Suppressor macrophage (primary cell): ENCODE results near the gene GNAT2.

Experiments
- DNase-seq, 4 experiments: peaks; one replicate each; pipeline ENCODE4 v3.0.0-alpha.2; 2020 to 2022

Gene GNAT2

GRCh38 chr1:109641861-109642260 lies 22.4 kb upstream of the GNAT2 start:
- DNase-seq: peak; percentile 69 to 86 (median 74)

DNA sequence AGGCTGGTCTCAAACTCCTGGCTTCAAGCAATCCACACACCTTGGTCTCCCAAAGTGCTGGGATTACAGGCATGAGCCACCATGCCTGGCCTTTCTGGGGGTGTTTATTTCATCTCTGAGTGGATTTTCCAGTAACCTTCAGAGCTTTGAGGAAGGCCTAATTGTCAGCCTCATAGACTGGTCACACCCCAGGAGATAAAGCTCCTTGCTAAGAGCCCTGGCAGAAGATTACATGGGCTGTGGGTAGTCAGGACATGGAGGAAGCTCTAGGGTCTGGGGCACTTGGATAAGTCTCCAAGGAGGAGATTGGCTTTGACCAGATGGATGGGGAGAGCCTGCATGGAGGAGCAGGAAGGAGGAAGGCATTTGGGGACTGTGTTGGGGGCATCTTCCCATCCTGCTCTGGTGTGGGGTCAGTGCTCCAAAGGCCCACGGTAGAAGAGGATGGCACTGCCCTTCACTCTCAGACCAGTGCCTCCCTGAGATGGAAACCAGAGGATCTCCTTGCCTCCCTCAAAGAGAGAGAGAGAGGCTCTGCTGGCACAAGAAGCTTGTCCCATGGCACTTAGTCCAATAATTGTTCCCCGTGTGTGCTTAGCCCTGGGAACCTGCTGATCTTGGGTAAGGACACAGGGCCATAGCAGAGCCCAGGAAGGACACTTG lies 21.8 kb upstream of the GNAT2 start:
- no peak for DNase-seq

GRCh38 chr1:109640285-109640865 lies 21.0 kb upstream of the GNAT2 start:
- peak; percentile 83 to 93 (median 89) for DNase-seq

GRCh38 chr1:109639841-109640184 lies 20.4 kb upstream of the GNAT2 start:
- no peak for DNase-seq

DNA sequence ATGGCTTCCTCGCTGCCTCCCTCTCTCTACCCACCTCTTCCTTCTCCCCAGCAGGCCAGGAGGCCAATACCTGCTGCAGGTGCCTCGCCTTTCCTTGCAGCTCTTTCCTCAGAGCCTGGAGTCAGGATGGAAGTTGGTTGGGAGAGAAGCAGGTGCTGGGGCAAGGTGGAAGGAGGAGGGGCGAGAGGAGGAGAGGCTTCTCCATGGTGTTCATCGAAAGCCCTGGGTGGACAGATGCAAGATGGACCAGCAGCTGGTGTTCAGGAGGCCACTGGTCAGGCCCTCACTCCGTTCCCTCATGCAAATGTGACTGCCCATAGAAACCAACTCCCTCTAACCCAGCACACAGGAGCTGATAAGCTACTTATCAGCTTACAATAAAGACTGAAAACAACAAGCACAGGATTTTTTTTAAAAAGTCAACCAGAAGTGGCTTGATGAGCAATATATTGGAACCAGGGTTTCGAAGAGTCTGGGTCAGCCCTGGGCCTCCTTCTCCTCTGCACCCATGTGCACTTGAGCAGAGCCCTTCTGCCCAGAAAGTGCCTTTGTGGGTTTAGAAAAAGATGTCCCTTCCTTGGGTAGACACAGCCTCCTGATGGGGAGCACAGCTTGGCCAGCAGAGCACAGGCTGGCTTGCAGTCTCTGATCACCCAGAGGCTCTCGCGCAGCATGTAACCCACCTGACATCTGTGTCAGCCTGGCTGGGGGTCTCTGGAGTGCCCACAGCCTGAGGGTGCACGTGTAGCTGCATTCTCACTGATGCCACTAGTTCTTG lies 19.8 kb upstream of the GNAT2 start:
- DNase-seq: no peak

- no peak for DNase-seq
Measured at GRCh38 chr1:109637446-109637845, 18.0 kb upstream of the GNAT2 start.

DNA sequence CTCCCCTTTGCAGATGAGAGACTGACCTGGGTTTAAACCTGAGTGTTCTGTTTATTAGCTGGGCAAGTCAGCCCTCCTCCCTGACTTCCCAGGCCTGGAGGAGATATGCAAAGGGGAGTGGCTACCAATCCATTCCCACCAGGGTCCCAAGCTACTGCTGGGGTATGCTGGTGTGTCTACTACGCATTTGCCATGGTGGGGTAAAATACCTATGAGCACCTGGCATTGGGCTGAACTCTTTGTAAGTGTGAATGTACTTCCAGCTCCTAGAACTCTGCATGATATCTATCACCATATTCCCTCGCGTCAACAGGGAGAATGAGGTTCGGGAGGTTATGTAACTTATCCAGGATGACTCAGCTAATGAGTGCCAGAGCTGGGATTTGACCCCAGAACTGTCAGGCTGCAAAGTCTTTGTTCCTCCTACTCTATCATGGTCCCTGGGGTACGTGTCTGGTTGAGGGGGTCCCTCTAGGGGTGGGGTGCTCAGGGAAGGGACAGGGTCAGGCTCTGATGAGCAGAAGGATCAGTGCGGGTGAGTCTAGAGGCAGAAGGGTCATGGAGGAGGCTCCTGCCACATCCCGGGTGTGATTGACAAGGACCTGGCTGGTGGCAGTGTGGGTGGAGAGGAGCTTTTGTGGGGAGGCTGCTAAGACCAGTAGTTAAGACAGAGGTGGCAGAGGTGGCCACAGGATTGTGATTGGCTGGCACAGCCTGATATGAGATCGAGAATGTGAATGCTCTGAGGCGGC lies 17.0 kb upstream of the GNAT2 start:
- DNase-seq: peak; percentile 55 to 70 (median 60)

- DNase-seq: no peak
Measured at GRCh38 chr1:109635862-109636200, 16.4 kb upstream of the GNAT2 start.

DNA sequence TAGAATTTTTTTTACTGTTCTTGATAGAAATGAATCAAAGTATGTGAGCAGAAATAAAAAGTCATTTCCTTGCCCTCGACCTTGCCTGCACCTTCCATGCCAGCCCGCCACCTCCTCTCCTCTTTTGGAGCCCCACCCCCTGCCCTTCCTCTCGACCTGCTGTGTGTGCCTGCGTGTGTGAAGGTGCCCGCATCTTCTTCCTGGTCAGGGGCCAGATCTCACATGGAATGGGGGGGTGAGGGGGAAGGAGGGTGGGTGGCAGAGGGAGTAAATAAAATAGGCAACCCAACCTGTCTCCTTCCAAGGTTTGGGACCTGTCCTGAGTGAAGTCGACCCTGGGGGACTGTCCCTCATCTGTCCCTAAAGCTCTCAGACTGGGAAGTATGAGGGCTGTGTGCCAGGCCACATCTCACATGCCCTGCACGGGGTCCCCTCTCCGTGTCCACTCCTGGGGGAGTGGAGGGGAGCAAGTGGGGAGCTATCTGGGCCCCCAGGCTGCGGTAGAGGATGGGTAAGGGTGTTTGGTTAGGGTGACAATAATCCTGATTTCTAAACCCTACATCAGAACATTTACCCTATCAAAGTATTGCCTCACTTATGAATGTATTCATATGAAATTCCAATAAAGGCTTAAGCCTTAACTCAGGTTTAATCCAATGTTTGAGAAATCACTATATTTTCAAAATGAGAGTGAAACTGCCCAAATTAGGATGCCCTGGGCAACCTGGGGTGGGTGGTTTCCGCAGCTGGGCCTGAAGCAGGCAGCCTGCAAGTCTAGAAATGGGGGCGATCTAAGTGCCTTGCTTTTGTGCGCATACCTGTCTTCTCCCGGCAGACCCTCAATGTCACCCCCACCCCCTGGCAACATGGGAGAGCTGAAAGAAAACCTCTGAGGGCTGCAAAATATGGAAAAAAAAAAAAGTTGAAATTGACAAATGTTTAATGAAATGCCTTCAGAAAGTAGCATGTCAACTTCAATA lies 15.6 kb upstream of the GNAT2 start:
- no peak for DNase-seq

- DNase-seq: peak; percentile 69 to 81 (median 74)
Measured at GRCh38 chr1:109634292-109634691, 14.9 kb upstream of the GNAT2 start.

GRCh38 chr1:109632671-109633346 lies 13.4 kb upstream of the GNAT2 start:
- DNase-seq: no peak

GRCh38 chr1:109631513-109632505 lies 12.4 kb upstream of the GNAT2 start:
- DNase-seq: peak in 1 of 4 experiments; percentile 39

DNA sequence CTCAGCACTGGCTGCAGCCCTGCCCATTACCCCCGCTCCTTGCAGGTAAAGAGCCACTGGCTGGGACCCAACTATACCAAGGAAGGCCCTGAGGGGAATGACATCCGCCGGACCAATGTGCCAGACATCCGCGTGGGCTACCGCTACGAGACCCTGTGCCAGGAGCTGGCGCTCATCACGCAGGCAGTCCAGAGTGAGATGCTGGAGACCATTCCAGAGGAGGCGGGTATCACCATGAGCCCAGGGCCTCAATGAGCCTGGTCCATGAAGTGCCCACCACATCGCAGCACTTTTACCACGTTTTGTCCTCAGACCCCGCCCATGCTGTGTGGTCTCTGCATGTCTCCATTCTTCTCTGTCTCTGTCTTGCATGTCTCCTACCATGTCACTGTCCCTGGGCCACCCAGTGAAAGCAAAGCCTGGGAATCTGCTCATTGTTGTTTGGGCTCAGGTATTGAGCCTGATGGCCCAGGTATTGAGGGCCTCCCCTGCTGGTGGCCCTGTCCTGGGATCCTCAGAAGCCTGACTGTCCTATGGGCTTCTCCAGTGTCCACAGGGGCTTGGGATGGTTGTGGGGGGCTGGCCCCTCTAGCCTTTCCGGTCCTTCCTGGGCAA lies 11.6 kb upstream of the GNAT2 start:
- no peak for DNase-seq

GRCh38 chr1:109630081-109630897 lies 10.9 kb upstream of the GNAT2 start:
- peak in 1 of 4 experiments; percentile 46 for DNase-seq

- no peak for DNase-seq
Measured at GRCh38 chr1:109629372-109630030, 10.1 kb upstream of the GNAT2 start.

DNA sequence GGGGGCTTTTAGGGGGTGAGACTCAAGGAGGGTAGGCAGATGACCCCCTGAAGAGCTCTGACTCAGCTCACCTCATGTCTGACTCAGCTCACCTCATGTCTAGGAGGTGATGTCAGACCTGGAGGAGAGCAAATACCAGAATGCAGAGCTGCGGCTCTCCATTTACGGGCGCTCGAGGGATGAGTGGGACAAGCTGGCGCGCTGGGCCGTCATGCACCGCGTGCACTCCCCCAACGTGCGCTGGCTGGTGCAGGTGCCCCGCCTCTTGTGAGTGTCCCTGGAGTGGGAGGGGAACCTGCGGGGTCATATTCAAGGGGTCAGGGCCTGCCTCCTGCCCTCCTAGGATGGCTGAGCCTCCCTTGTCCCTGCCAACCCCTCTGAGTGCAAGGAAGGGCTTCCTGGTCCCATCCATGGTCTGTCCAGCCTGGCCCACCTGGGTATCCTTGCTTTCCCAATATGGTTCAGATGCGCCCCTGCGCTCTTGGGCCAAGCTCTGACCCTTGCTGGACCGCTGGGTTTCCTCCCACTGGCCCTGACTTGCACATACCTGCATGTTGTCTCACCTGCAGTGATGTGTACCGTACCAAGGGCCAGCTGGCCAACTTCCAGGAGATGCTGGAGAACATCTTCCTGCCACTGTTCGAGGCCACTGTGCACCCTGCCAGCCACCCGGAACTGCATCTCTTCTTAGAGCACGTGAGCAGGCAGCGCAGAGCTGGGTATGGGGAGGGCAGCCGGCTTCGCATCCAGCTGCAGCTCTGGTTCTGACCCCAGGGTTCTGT lies 9.3 kb upstream of the GNAT2 start:
- no peak for DNase-seq

DNA sequence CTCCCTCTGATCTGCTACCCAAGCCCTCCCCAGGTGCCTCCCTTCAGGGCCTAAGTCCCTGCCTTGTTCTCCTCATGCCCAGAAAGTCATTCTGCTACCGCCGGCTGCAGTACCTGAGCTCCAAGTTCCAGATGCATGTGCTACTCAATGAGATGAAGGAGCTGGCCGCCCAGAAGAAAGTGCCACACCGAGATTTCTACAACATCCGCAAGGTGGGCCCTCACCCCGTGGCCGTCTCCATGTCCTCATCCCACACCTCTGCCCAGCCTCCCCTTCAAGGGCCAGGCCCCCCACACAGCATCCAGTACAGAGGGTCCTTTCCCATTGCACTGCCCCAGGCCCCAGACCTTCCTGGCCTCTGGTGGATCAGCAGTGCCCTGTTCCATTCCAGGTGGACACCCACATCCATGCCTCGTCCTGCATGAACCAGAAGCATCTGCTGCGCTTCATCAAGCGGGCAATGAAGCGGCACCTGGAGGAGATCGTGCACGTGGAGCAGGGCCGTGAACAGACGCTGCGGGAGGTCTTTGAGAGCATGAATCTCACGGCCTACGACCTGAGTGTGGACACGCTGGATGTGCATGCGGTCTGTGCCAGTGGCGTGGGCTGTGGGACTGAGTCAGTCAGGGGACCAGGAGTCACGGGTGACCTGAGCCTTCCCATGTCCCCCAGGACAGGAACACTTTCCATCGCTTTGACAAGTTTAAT lies 8.4 kb upstream of the GNAT2 start:
- DNase-seq: no peak
